Stimulated activated CD4-positive, alpha-beta T cell treated with anti-CD3 and anti-CD28 coated beads, Interleukin-15, amount 100 ng/mL, for 48 hours (primary cell): ENCODE data around the gene LRRC3C.
"Not testable (repeated sequence)": the region's sequence is repeated elsewhere in the genome, so short reads cannot be mapped to it uniquely, and the experiment has no call there.

Source experiments
- DNase-seq, 2 donors: peaks; one replicate each; pipeline ENCODE4 v3.0.0-alpha.2; 2020; ENCODE audit warnings: low read depth in 2 of 2

Gene LRRC3C, protein sequence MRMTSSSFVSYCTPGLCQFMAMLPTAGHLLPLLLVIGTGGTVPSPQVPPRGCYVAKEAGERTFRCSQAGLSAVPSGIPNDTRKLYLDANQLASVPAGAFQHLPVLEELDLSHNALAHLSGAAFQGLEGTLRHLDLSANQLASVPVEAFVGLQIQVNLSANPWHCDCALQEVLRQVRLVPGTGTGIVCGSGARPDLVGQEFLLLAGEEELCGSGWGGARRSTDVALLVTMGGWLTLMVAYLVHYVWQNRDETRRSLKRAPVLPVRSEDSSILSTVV

DNA sequence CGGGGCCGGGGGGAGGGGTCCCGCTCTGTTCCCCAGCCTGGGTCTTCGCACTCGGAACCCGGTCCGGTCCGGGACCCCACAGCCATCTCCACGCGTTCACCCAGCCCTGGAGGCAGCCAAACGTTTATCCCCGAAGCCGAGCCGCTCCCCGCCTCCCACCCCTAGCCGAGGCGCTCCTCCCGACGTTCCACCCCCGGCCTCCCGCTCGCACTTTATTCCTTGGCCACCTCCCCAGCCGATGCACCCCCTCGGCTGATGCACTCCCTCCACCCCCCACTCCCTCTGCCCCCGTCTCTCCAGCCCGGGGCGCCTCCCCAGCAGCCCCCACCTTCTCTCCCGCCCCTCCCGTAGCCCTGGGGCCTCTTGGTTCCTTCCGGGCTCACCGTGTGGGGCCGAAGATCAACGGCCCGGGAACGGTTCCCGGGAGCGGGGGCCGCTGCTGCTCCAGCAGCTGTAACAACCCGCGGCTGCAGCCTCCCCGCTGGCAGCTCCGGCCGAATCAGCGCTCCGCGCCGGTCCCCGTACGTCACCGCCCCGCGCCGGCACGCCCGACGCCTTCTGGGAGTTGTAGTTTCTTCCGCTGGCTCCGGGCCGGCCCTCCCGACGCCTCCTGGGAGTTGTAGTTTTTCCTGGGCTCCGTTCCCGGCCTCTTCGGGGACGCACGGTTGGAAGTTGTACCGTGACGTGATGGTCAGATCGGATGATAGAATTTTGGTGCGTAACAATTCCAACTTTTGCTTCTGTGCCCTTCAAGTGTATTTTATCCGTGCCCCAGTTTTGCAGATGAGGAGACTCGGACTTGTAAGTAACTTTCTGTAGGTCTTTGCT, at the start of gene LRRC3C, which contains the start of gene ORMDL3:
Gene LRRC3C, plus strand, starts transcription at position 632 of the 828 bp plus-strand sequence. CDS start 13,792 bp downstream, outside the sequence.
Gene ORMDL3, minus strand, starts transcription at position 501 of the 828 bp plus-strand sequence. CDS start 3,398 bp downstream, outside the sequence.
- DNase-seq: peak; percentile 88 to 90

DNA sequence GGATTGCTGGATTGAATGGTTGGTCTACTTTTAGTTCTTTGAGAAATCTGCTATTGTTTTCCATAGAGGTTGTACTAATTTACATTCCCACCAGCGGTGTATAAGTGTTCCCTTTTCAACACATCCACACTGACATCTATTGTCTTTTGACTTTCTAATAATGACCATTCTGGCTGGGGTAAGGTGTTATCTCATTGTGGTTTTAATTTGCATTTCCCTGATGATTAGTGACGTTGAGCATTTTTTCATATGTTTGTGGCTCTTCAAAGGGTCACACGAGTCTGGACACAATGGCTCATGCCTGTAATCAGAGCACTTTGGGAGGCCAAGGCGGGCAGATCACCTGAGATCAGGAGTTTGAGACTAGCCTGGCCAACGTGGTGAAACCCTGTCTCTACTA, 41.4 kb upstream of the LRRC3C start:
- DNase-seq: not testable (repeated sequence)

DNA sequence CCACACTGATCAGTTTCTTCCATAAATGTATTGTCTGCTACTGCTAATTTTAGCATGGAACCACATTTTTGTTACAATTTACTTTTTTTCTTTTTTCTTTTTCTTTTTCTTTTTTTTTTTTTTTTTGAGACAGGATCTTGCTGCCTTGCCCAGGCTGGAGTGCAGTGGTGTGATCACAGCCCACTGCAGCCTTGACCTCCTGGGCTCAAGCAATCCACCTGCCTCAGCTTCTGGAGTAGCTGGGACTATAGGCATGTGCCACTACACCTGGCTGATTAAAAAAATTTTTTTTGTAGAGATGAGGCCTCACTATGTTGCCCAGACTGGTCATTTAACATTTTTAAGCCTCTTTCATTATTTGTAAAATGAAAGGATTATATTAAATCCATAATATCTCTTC, 40.5 kb upstream of the LRRC3C start:
- DNase-seq: no peak

DNA sequence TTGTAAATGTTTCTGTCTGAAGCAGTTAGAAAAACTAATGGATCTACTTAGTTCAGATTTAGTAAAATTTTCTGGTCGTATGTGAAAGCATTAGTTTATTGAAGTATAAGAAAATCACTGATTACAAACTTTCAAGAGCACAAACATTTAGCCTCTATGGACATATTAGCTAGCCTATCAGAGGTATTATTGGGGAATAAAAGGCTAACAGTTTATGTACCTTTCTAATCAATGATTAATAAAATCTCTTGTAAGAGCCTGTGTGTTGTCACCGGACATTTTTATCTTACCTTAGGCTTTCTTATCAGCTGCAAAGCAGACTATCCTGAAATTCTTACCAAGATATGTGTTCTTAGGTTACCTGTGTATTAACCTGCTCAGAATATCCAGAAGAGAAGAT, 38.3 kb upstream of the LRRC3C start:
- no peak for DNase-seq

DNA sequence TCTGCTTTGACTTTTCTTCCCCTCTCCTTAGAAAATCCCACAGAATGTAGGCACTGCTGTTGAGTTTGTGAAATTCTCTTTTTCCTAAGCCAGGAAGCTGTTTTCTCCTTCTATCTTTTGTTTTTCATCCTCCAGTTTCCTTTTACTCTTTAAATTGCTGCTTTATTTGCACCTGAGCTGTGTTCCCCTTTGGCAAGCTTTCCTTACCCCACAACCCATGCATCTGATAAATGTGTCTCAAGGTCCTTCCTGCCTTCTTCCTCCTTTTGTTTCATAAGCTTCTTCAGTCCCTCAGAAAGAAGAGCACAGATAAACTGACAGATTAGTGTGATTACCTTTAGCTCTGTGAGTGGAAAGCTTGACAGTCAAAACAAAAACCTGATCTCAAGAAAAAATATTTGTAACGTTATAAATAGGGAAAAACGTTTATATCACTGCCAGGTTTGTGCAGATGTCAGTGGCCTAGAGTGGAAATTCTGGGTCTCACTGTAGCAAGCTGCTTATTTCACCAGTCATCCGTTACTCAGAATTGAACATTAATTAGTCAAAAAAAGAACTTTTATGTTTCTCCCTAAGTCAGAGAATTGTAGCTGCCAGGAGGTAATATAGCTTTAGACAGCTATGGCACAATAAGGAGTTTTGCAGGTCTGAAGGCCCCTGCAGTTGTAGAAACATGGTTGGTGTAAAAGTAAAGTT, 32.7 kb upstream of the LRRC3C start:
- no peak for DNase-seq

DNA sequence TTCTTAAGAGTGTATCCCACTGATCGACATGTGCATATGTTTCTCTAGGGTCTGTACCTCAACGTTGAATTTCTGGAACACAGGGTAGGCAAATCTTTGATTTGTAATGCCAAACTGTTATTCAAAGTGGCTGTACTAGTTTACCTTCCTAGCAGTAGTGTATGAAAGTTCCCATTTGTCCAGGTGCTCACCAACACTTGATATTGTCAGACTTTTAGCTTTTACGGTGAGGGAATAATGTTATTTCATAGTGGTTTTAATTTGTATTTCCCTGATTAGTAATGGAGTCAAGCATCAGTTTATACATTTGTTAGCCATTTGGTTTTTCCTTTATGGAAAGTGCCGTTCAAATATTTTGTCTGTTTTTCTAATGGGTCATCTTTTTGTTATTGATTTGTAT, 29.4 kb upstream of the LRRC3C start:
- DNase-seq: no peak

DNA sequence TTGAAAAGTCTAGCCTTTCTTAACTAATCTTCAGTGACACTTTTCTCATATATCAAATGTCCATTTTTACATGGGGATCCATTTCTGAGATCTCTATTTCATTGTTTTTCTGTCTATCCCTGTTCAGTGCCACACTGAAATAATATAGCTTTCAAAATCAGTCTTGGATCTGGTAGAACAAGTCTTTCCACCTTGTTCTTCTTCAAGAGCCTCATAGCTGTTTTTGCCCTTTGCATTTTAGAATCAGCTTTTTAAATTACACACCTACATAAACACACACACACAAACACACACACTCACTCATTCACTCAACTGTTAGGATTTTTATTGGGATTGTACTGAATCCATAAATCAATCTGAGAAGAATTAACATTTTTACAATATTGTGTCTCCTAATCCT, 28.3 kb upstream of the LRRC3C start:
- DNase-seq: no peak

DNA sequence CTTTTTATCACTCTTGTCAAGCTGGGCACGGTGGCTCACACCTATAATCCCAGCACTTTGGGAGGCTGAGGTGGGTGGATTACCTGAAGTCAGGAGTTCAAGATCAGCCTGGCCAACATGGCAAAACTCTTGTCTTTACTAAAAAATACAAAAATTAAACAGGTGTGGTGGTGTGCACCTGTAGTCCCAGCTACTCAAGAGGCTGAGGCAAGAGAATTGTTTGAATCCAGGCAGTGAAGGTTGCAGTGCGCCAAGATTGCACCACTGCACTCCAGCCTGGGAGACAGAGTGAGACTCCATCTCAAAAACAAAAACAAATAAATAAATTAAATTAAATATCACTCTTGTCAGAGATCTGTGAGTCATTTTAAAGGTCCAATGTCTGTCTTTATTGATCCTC, 25.5 kb upstream of the LRRC3C start:
- DNase-seq: not testable (repeated sequence)

DNA sequence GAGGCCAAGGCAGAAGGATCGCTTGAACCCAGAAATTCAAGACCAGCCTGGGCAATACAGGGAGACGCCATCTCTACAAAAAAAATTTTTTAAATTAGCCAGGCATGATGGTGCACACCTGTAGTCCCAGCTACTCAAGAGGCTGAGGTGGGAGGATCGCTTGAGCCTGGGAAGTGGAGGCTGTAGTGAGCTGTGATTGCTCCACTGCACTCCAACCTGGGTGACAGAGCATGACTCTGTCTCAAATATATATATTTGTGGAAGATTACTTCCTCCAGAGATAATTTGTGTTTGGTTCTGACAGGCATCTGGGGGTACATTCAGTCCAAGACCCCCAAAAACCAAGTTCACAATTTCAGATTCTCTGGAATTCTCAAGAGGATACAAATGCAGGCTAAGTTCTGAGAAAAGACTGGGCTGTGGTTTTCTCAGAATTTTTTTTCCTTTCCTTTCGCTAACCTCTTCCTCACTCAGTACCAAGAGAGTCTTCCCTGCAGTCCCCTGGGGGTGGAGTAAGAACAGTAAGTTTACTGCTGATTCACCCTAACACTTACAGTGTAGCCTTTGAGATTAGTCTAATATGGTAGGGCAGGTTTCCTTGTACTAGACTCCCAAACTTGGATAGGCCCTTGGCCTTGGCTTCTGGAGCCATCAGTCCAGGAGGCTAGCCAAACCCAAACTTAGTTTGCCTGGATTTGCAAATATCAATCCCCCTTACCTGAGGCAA, 24.2 kb upstream of the LRRC3C start:
- no peak for DNase-seq

DNA sequence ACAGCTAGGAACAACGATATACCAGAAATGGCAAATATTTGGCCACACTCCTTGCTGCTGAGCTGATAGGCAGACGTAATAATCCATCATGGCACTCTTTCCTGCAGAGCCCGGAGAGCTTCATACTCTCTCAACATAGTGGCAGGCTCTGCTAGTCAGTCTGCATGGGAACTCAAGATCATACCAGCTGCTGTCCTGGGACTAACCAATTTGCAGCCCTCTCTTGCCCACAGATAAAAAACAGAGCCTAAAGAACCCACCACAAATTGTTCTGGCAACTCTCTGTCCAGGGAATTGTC, 22.6 kb upstream of the LRRC3C start:
- no peak for DNase-seq

DNA sequence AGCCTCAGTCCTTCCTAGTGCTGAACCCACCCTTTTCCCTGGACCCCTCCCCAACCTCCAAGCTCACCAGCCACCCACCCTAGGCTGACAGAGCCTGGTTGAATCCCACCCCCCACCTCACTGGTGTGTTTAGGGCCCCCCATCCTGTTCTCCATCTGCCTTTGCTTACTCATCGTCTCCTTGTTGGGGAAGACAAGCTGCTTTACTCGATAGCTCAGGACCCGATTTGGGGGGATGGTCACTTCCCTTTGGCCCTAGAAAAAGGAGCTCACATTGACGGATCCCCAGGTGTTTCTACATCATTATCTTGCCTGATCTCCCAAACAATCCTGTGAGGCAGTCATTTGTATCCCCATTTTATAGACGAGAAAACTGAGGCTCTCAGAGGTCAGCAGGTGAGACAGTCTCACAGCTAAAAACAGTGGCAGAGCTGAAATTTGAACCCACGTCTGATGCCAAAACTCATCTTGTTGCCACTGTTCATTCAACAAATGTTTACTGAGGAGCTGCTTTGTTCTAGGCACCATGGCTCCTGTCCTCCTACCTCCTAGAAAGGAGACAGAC, 18.7 kb upstream of the LRRC3C start:
- DNase-seq: no peak

DNA sequence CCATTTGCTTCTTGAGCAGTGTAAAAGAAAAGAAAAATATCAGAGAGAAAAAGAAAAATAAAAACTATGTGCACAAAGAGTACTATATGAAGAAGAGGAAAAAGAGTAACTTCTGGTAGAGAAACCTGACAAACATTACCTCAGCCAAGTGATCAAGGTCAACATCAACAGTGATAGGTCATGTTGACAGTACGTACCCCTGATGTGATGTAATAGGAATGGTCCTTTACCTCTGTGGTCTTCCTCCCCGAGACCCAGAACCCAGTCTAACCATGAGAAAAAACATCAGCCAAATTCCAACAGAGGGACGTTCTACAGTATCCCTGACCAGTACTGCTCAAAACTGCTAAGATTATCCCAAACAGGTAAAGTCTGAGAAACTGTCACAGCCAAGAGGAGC, 13.5 kb upstream of the LRRC3C start:
- DNase-seq: no peak

DNA sequence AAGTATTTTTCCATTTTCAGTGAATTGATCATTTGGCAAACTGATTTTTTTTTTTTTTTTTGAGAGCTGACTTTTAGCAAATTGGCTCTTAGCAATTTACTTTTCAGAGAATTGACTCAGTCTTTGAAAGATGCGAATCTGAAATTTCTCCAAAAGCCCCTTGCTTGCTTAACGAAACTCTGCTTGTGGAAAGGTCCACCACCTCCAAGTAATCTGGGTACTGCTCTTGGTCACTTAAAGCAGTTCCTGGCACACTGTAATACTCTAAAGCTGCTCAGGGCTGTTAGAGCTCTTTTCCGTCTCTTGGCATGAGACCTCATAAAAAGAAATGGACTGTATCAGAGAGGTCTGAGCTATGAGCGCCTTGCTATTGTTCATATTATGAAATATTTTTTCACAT, 12.0 kb upstream of the LRRC3C start:
- DNase-seq: no peak

DNA sequence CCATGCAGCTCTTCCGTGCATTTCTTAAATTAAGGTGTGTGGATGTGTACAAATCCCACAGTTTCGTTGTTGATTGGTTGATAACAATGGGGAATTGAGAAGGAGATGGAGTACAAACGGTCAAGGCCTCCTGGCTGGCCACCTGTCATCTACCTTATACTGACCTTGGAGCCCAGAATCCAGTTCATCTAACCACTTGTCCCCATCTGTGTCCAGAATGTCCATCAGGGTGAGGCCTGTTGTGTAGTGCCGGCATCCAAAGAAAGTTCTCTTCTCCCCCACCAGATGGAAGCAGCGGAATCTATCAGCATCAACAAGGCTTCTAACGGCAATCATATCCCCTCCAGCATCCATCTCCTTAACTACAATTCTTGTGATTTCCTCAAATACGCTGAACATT, 10.6 kb upstream of the LRRC3C start:
- no peak for DNase-seq

DNA sequence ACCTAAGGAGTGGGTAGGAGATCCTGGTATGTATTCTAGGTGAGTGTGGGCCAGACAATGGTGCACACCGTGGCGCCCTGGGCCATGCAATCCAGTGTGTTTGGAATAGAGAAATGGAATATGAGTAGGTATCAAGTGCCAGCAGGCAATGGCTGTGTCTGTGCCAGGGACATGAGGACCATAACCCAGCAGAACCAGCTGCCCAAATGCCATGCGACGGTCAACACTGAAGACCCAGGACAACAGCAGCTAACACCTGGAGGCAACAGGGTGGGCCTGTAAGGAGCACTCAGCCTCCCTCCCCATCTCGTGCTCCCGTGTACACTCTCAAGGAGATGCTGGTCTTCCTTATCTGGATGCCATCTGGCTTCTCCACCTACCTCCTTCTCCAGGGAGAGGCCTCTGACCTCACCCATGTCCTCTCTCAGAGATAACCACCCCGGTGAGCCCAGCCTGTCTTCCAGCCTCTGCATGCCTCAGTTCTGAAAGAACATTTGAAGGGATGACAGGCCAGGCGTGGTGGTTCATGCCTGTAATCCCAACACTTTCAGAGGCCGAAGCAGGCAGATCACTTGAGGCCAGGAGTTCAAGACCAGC, 8.3 kb upstream of the LRRC3C start:
- DNase-seq: no peak

DNA sequence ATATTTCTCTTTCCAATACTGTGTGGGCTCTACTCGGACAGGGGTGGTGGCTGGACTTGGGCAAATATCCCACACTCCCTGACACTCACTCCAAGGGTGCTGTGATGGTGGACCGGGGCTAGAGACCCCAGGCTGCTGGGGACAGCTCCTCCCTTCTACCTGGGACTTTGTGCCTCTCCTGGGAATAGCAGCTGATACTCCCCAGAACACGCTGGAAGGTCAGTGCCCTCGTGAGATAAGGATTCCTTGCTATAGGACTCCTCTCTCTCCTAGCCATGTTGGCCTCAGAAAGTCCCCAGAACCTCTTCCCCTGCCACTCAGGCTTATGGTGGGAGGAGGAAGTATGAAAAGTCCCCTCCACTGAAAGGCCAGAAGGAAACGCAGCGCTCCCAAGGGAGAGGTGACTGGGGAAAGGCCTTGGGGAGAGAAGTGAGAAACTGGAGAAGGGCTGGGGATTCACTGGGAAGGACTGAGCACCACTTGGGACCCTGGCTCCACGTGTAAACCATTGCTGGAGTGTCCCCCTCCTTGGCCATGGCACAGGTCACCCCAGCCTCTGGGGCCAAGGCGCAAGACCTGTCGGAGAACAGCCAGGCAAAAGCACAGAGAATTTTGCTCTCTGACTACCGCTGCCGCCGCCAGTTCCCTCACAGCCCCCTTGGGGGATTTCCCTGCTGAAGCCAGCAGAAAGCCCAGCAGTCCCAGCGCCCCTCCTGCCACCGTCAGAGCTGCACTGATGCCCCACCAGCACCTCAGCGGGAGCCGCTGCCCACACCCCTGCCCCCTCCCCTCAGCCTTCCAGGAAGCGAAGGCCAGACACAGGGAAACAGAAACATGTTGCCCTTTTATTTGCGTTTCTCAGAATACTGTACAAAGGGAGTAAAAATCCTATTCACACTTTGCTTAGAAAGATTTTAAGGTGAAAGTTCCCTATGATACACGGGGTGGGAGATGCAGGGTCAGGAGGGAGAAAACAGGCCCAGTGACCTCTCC, 7.0 kb upstream of the LRRC3C start:
- DNase-seq: peak in 1 of 2 donors; percentile 23

DNA sequence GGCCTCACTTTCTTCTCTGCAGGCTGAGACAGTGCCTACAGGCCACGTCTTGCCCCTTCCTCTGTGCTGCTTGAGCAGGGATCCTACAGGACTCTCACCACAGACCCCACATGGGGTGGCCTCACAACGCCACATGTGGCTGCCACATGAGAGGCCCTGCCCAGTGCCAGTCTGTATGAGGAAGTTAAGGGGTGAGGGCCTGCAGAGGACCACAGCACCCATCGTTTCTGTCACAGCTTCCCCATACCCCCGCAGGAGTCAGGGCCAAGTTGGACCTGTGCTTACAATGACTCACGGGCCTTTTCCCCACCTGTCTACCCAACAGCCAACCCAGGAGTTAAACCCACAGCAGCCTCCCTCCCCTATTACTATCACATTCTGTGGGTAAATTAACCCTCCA, 6.2 kb upstream of the LRRC3C start:
- DNase-seq: no peak

DNA sequence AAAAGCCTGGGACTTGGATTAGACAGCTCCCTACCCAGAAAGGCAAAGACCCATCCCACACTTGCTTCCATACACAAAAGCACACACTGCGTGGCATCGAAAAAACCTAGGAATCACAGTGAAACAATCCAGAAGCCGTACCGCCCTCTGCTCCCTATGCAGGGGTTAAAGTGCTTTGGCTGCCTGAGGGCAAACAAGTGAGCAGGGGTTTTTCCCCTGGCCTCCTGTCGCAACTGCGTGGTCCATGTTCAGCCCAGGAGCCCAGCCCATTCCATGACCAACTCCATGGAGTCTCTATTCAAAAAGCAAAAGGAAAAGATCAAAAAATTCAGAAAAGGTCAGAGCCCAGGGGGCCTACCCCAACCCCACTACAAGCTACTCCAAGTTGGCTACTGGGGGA, 5.5 kb upstream of the LRRC3C start:
- no peak for DNase-seq

DNA sequence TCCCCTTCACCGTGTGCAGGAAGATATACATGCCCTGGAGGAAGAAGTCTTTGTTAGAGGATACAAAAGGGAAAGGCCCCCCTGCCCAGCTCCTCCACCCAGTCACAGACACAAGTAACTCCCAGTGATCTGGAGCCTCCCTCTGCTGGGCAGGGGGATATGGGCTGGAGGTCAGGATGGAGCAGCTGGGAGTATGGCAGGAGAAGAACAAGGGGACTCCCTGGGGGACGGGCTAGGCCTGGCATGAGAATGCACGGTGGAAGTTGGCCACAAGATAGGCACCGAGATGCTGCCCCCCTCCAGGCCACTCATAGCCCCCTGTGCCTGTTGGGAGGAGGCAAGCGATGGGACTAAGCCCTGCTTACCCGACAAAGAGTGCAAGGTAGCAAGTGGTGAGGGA, 4.3 kb upstream of the LRRC3C start:
- no peak for DNase-seq
